Measurements from ENCODE around the gene SPAM1.
"Not testable (repeated sequence)": the region's sequence is repeated elsewhere in the genome, so short reads cannot be mapped to it uniquely, and the experiment has no call there.

Gene SPAM1

GRCh38 chr7:123924941-123925340, at the start of gene SPAM1:
TSS of gene SPAM1 (plus strand) at chr7:123925241. CDS start at chr7:123953571, 28,330 bp downstream.
- no peak for DNase-seq (ENCODE audit: low read depth in 2 of 2, low spot score in 1 of 2)

DNA sequence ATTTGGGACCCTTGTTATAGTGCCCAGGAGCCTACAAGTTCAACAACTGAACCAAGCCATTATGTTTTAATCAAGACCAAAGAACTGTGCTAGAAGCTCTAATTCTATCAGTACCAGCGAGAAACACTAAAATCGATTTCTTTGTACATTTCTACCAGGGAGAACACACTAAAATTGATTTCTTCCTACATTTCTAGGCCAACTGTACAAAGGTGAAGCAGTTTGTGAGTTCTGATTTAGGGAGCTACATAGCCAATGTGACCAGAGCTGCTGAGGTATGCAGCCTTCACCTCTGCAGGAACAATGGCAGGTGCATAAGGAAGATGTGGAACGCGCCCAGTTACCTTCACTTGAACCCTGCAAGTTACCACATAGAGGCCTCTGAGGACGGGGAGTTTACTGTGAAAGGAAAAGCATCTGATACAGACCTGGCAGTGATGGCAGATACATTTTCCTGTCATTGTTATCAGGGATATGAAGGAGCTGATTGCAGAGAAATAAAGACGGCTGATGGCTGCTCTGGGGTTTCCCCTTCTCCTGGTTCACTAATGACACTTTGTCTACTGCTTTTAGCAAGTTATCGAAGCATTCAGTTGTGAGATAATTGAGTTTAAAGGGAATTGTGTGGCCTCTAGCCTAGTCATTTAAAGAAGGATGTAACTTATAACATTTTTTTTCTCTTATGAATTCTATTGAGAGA, 48.3 kb upstream of the SPAM1 start:
- no peak for DNase-seq (ENCODE audit: low read depth in 2 of 2, low spot score in 1 of 2)

- DNase-seq (ENCODE audit: low read depth in 2 of 2, low spot score in 1 of 2), result no peak
These were observed 45.4 kb upstream of the SPAM1 start for GRCh38 chr7:123879628-123880027.

DNA sequence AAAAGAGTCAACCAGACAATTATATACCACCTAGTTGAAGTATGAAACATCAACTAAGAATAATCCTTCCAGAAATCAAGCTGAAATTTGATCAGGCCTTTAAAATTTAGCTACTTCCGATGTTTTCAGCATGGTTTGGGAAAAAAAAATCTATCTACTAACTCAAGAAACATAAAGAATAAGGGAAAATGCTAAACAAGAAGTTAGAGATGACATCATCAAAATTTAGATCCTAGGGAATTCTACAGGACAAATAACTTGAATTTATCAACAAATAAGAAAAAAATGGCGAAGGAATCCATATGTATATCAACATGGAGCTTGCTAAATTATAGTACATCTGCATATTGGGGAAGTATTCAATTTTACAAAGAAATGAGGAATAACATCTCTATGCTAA, 43.7 kb upstream of the SPAM1 start:
- no peak for DNase-seq (ENCODE audit: low read depth in 2 of 2, low spot score in 1 of 2)

DNA sequence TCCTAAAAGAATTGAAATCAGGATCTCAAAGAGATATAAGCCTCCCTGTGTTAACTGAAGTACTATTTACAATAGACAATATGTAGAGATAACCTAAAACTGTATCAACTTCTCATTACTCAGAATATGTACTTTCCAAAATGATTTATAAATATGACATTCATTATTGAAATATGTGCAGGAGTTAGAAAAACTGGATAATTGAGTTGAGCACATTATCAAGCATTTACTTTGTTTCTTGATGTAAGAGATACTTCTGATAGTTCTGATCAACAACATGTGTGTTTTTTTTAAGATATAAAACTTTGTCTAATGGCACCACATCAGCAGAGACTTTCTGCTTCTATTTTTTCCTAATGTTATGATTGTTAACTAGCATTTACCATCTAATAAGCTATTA, 41.9 kb upstream of the SPAM1 start:
- no peak for DNase-seq (ENCODE audit: low read depth in 2 of 2, low spot score in 1 of 2)

DNA sequence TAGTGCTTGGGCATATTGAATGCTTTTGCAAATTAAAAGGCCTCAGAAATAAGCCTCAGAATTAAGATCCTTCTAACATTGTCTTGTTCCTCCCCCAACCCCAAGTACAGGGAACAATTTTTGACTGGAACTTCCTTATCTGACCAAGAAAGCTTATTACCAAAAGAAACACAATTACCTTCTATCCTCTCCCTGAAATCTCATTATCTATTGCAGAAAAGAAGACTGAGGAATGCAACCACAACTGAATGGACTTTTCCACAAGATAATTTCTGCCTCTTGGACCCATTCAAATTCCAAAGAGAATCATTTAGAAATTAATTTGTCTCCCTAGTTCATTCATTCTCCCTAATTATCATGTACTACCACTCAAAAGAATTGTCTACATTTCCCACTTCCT, 36.8 kb upstream of the SPAM1 start:
- DNase-seq (ENCODE audit: low read depth in 2 of 2, low spot score in 1 of 2), result no peak

DNA sequence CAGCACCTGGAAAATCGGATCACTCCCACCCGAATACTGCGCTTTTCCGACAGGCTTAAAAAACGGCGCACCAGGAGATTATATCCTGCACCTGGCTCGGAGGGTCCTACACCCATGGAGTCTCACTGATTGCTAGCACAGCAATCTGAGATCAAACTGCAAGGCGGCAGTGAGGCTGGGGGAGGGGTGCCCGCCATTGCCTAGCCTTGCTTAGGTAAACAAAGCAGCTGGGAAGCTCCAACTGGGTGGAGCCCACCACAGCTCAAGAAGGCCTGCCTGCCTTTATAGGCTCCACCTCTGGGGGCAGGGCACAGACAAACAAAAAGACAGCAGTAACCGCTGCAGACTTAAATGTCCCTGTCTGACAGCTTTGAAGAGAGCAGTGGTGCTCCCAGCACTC, 30.3 kb upstream of the SPAM1 start:
- not testable (repeated sequence) for DNase-seq (ENCODE audit: low read depth in 2 of 2, low spot score in 1 of 2)

DNA sequence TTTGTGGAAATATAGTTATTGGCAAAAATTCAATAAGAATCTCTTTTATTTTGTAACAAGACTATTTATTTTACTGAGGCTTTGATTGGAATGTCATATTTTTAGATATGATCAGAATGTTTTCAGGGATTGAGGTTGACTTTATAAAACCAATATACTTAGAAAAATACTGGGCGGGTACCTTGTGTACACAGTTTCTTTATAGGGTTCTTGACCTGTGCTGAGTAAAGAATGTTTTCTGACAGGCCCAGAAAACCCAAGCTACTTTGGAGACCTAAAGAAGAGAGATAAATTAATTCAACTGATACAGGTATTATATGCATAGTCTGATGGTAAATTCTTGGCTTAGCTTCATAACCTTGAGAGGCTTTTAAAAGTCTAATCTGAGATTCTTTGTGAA, 23.9 kb upstream of the SPAM1 start:
- DNase-seq (ENCODE audit: low read depth in 2 of 2, low spot score in 1 of 2), result no peak

DNA sequence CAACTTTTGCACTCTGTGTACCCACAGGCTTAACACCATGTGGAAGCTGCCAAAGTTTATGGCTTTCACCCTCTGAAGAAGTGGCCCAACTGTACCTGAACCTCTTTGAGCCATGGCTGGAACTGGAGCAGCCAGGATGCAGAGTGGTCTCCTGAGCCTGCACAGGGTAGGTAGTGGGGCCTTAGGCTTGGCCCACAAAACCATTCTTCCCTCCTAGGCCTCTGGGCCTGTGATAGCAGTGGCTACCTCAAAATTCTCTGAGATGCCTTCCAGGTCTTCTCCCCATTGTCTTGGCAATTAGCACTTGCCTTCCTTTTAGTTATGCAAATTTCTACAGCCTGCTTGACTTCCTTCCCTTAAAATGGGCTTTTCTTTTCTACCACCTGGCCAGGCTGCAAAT, 19.3 kb upstream of the SPAM1 start:
- DNase-seq (ENCODE audit: low read depth in 2 of 2, low spot score in 1 of 2), result no peak

- no peak for DNase-seq (ENCODE audit: low read depth in 2 of 2, low spot score in 1 of 2)
These were observed 8.8 kb upstream of the SPAM1 start for GRCh38 chr7:123916240-123916724.

GRCh38 chr7:123917878-123918277, 7.2 kb upstream of the SPAM1 start:
- no peak for DNase-seq (ENCODE audit: low read depth in 2 of 2, low spot score in 1 of 2)

GRCh38 chr7:123918309-123918708, 6.7 kb upstream of the SPAM1 start:
- DNase-seq (ENCODE audit: low read depth in 2 of 2, low spot score in 1 of 2), result no peak

DNA sequence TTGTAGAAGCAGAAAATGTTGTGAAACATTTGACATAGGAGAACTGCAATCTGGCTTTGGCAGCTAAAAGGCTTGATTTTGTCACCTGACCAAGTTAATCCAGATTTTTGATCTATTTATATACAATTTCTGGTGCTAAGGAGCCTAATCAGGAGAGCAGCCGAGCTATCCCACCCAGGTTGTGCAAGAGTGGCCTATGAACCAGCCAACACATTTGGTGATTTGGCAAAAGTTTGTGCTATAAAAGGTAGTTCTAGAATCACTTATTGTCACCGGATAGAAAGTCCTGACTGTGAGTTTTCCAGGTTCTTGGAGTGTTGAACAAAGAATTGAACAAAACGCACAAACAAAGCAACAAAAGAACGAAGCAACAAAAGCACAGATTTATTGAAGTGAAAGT, 1.4 kb upstream of the SPAM1 start:
- DNase-seq (ENCODE audit: low read depth in 2 of 2, low spot score in 1 of 2), result no peak

DNA sequence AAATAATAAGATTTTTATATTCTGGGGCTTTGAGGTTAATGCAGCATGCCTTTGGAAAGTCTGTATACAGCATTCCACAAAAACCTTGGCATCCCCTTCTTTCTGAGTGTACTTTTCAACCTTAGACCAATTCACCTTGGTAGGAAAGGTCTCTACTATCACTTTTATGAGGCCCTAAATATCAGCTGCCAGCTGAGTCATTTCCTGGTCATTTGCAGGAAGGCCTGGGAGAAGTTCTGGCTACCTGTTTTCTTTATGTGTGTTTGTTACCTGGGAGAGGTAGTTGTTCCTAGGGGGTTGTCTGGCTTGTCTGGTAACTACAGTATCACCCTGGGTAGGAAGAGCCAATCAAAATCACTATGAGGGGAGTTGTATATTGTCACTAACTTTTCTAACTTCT, 4.1 kb downstream of the SPAM1 start:
- no peak for DNase-seq (ENCODE audit: low read depth in 2 of 2, low spot score in 1 of 2)

DNA sequence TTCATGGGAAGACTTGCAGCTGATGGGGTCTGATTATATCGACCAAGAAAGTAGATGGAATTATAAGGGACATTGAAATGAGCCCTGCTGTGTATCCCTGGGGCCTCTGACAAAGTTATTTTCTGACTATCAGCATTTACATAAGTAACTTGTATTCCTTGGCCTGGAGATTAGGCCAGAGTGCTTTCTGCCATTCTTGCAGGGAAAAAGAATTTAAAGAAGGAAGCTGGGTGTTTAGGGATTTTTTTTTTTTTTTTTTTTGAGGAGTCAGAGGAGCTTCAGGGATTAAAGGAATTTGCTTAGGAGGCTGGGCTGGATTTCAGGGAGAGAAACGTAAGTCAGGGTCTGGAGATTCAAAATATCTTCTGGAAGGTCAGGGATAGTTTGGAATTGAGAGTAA, 4.6 kb downstream of the SPAM1 start:
- no peak for DNase-seq (ENCODE audit: low read depth in 2 of 2, low spot score in 1 of 2)

GRCh38 chr7:123935436-123936381, 10.7 kb downstream of the SPAM1 start:
- no peak for DNase-seq (ENCODE audit: low read depth in 2 of 2, low spot score in 1 of 2)

GRCh38 chr7:123936388-123936787, 11.3 kb downstream of the SPAM1 start:
- no peak for DNase-seq (ENCODE audit: low read depth in 2 of 2, low spot score in 1 of 2)

DNA sequence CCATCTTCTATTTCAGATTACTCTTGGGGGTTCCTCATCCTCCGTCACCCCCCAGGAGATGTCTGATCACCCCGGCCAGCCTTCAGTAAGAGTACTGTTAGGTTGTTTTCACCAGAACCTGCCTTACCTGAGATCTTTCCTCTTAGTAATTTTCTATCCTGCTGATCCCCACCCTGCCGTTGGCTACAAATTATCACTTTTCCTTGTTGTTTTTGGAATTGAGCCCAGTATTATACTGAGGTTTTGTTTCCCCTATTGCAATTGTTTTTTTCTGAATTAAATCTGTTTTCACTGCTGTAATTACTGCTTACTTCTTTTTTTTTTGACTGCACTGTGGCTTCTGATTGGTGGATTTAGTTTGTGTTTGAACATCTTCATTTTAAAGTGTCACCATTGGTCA, 14.7 kb downstream of the SPAM1 start:
- no peak for DNase-seq (ENCODE audit: low read depth in 2 of 2, low spot score in 1 of 2)

DNA sequence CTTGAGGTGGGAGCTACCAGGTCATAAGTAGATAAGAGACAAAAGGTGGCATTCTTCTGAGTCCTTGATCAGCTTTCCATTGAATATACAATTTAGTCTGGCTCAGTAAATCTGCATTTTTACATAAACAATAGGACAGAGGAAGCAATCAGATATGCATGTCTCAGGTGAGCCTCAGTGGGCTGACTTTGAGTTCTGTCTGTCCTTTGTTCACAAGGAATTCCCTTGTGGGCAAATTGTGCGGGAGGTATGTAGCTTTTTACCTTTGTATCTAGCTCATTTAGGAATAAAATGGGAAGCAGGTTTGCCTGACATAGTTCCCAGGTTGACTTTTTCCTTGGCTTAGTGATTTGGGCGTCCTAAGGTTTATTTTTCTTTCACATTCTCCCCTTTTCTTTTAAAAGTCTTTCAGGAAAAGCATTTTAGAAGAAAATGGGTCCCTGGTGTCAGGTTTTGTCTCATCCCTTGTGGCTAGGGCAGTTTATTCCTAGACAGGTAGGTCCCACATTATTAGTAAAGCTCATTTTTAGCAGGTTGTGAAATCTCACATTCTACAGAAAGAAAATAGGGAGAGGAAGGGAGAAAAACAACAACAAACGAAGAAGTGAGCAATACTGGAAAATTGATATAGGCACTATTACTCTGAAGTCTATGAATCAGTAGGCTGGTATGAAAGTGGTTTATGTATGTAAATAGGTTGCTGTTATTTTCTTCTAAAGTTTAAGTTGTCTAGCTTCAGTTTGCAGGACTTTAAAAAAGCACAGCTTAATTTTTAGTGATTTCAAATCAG, 16.5 kb downstream of the SPAM1 start:
- DNase-seq (ENCODE audit: low read depth in 2 of 2, low spot score in 1 of 2), result no peak

DNA sequence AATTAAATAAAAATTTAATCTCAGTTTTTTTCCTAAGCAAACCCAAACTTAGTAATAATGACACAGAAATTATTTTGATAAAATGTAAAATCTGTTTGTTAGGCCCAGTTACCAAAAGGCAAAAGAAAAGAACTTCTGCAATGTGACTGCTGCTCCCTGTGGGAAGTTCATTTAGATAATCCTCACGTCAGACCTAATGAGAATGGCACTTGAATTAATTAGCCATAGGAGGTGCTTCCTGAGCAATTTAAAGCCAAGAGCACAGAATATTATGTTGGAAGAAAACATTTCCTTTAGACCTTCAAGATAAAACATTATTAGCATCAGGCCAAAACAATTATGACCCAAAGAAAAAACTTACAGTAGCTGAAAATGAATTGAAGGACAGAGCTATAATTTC, 19.4 kb downstream of the SPAM1 start:
- DNase-seq (ENCODE audit: low read depth in 2 of 2, low spot score in 1 of 2), result no peak

DNA sequence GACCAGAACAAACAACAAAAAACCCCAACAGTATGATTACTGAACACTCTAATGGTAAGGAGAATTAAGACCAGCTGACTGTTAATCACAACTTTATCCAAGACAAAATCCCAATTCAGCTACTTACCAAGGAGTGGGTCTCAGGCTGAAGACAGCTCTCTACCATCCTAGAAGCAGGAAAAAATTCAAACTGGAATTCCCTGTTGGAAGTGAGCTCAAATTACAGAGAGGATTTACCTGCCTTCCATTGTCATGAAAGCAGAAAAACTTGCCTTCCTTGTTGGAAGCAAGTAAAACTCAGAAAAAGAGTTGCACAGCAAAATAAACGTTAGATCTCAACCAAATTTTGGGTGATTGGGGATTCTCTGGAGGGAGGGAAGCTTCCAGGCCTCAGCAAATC, 20.9 kb downstream of the SPAM1 start:
- DNase-seq (ENCODE audit: low read depth in 2 of 2, low spot score in 1 of 2), result no peak

DNA sequence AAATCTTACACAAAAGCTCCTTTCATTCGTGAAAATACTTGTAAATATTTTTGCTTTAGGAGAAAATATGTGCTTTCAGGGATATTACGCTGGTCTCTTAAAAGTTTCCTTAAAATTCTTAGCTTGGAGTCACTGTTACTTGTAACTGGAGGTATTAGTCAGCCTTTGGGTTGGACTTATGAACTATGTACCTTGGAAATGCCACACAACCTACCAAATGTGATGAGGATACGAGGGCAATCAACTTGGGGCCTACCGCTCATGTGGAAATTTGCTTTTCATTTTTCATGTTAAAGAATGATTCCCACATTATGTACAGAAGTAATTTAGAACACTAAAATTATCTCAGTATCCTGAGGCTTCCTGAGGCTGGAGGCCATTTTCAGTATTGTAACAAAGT, 23.1 kb downstream of the SPAM1 start:
- DNase-seq (ENCODE audit: low read depth in 2 of 2, low spot score in 1 of 2), result no peak
